KMS-11 (cell line): Measurements from ENCODE around the gene NRF1.
"Not testable (repeated sequence)": the region's sequence is repeated elsewhere in the genome, so short reads cannot be mapped to it uniquely, and the experiment has no call there.

ENCODE experiments used
- H2AFZ ChIP-seq: fragments of 200-600 bp; sonication (generic); 2 replicates; pipeline ENCODE4 v1.6.1; 2016; ENCODE audit warnings: antibody characterized with exemption, mixed run types, low read depth
- H3K27ac ChIP-seq: fragments of 200-600 bp; sonication (generic); 2 replicates; pipeline ENCODE4 v1.6.1; 2016; ENCODE audit warnings: mild to moderate bottlenecking, mixed run types
- H3K27me3 ChIP-seq: fragments of 200-600 bp; sonication (generic); 2 replicates; pipeline ENCODE4 v1.6.1; 2017; ENCODE audit warnings: mild to moderate bottlenecking, low read depth, mixed run types, moderate library complexity; ENCODE audit not compliant: insufficient read depth
- H3K36me3 ChIP-seq: fragments of 200-600 bp; sonication (generic); 2 replicates; pipeline ENCODE4 v1.6.1; 2017; ENCODE audit warnings: mild to moderate bottlenecking, mixed run types; ENCODE audit not compliant: insufficient read depth
- H3K4me1 ChIP-seq: fragments of 200-600 bp; sonication (generic); 2 replicates; pipeline ENCODE4 v1.6.1; 2016; ENCODE audit warnings: mild to moderate bottlenecking, low read depth, mixed run types; ENCODE audit not compliant: poor library complexity, severe bottlenecking
- H3K4me2 ChIP-seq: fragments of 200-600 bp; sonication (generic); 2 replicates; pipeline ENCODE4 v1.7.0; 2016; ENCODE audit warnings: mild to moderate bottlenecking, mixed run types
- H3K4me3 ChIP-seq: fragments of 200-600 bp; sonication (generic); IDR thresholded peaks from 2 replicates; pipeline ENCODE4 v1.6.1; 2017; ENCODE audit warnings: low read depth, low read length, mixed read lengths; ENCODE audit not compliant: insufficient read depth
- H3K79me2 ChIP-seq: fragments of 200-600 bp; sonication (generic); 2 replicates; pipeline ENCODE4 v1.6.1; 2016; ENCODE audit warnings: low read depth, mixed run types; ENCODE audit not compliant: insufficient read depth
- H3K9ac ChIP-seq: fragments of 200-600 bp; sonication (generic); 2 replicates; pipeline ENCODE4 v1.6.1; 2016; ENCODE audit warnings: mild to moderate bottlenecking, mixed run types
- H4K20me1 ChIP-seq: fragments of 200-600 bp; sonication (generic); 2 replicates; pipeline ENCODE4 v1.6.1; 2016; ENCODE audit warnings: mild to moderate bottlenecking, mixed run types; ENCODE audit not compliant: insufficient read depth
- CTCF ChIP-seq: fragments of 200-600 bp; sonication (generic); conservative IDR thresholded peaks from 2 replicates; pipeline ENCODE4 v1.6.1; 2017; ENCODE audit warnings: low read depth, mild to moderate bottlenecking, antibody characterized with exemption, low read length, moderate library complexity, mixed read lengths

The NRF1 gene

DNA sequence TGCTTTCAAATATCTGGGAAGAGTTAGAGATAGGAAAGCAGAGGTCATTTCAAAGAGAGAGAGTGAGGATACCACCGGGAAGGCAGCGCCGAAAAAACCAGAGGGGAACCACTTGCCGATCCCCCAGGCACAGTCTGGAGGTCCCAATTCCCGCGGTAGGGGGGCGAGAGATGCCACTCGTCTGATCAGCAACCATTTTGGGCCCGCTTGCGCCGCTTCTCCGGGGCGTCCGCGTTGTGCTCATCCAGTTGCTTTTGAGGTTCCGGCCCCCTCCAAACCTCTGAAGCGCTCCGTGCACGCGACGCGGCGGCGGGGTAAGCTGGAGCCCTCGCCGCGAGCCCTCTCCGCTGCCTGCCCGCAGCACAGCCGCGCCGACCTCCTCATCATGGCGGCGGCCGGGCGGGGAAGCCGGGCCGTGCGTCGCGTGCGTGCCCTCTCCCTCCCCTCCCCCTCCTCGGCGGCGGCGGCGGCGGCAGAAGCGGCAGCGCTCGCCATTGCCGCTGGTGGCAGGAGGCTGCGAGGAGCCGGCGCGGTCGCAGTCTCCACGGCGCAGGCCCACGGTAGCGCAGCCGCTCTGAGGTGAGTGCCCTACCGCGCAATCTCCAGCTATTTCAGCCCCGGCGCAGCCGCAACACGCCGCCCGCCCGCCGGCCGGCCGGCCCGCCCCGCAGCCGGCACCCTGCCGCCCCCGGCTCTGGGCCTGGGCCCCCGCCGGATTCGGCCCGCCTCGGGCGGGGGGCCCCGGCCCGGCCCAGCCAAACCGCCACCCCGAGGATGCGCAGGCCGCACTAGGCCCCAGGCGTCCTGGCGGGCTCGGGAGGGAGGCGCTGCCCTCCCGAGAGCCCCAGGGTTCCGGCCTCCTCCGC lies at the start of gene NRF1:
Gene NRF1, plus strand, starts transcription at position 475 of the 866 bp plus-strand sequence. CDS start 45,632 bp downstream, outside the sequence.
- no peaks in the 10 kb centered on the region for H3K27me3 ChIP-seq
- peak within 1 kb of the TSS; percentile 98 for H3K4me2 ChIP-seq
- H4K20me1 ChIP-seq: no peaks in the 10 kb centered on the region
- peak within 1 kb of the TSS; percentile 96 for H3K9ac ChIP-seq
- H3K4me3 ChIP-seq: peak within 1 kb of the TSS; percentile 31
- H3K27ac ChIP-seq: peak within 1 kb of the TSS; percentile 87
- H3K36me3 ChIP-seq: no peaks in the 10 kb centered on the region; the same call in 1 of the 2 replicates
- H2AFZ ChIP-seq: peak within 1 kb of the TSS; percentile 83
- peaks cover 67% of the 10 kb centered on the region for H3K79me2 ChIP-seq
- peaks cover 49% of the 10 kb centered on the region for H3K4me1 ChIP-seq
- no peak for TF ChIP-seq CTCF

GRCh38 chr7:129566323-129566722 lies 45.2 kb upstream of the NRF1 start:
- H3K4me1 ChIP-seq, H3K9ac ChIP-seq, H3K4me2 ChIP-seq, H2AFZ ChIP-seq, H3K79me2 ChIP-seq, H3K4me3 ChIP-seq, H3K27me3 ChIP-seq, H3K27ac ChIP-seq, H4K20me1 ChIP-seq, H3K36me3 ChIP-seq: not testable (repeated sequence)

DNA sequence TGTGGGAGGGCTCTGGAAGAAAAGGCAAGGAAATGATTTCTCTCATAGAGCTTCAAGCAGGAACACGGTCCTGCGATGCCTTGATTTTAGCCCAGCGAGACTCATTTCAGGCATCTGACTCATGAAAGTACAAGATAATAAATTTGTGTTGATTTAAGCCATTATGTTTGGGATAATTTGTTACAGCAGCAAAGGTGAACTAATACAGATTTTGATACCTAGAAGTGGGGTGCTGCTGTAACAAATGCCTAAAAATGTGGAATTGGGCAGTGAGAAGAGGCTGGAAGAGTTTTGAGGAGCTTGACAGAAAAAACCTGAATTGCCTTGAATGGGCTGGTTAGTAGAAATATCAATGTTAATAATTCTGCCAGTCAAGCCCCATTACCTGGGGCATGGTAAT lies 44.1 kb upstream of the NRF1 start:
- H3K27ac ChIP-seq: no peak overlapping the region
- H3K4me2 ChIP-seq: no peak overlapping the region
- no peaks in the 10 kb centered on the region for H3K4me1 ChIP-seq
- H4K20me1 ChIP-seq: no peaks in the 10 kb centered on the region
- H3K79me2 ChIP-seq: no peaks in the 10 kb centered on the region
- no peak overlapping the region for H2AFZ ChIP-seq
- no peak for TF ChIP-seq CTCF
- no peaks in the 10 kb centered on the region for H3K36me3 ChIP-seq
- H3K9ac ChIP-seq: no peak overlapping the region
- no peaks in the 10 kb centered on the region for H3K27me3 ChIP-seq
- no peak overlapping the region for H3K4me3 ChIP-seq

DNA sequence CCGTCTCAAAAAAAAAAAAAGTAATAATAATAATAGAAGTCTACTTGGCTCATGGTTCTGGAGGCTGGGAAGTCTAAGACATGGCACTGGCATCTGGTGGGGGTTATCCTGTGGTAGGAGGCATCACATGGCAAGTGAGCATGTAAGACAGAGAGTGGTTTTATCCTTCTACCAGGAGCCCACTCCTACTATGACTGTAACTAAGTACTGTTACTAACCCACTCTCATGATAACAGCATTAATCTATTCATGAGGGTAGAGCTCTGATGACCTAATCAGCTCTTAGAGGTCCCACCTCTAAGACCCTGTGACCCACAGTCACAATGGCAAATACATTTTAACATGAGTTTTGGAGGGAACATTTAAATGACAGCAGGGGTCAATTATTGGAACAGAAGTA lies 43.3 kb upstream of the NRF1 start:
- Histone ChIP-seq H3K4me3 (no peak overlapping the region), H3K36me3 (no peaks in the 10 kb centered on the region), H3K4me2 (no peak overlapping the region), H2AFZ (no peak overlapping the region), H3K27me3 (no peaks in the 10 kb centered on the region), H4K20me1 (no peaks in the 10 kb centered on the region), H3K4me1 (no peaks in the 10 kb centered on the region), H3K27ac (no peak overlapping the region), H3K9ac (no peak overlapping the region), H3K79me2 (no peaks in the 10 kb centered on the region)
- TF ChIP-seq CTCF: no peak

DNA sequence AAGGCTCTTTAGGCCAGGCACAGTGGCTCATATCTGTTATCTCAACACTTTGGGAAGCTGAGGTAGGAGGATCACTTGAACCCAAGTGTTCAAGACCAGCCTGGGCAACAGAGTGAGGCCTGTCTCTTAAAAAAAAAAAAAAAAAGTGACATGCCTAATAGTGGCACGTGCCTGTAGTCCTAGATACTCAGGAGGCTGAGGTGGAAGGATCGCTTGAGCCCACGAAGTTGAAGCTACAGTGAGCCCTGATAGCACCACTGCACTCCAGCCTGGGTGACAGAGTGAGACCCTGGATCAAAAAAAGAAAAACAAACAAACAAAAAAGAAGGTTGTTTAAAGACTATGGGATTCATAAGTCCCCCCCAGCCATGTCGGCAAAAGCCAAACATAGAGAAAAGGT lies 42.2 kb upstream of the NRF1 start:
- Histone ChIP-seq H3K79me2 (no peaks in the 10 kb centered on the region), H3K4me3 (no peak overlapping the region), H3K9ac (no peak overlapping the region), H4K20me1 (no peaks in the 10 kb centered on the region), H3K27ac (no peak overlapping the region), H3K4me2 (no peak overlapping the region), H3K27me3 (no peaks in the 10 kb centered on the region), H3K4me1 (no peaks in the 10 kb centered on the region), H2AFZ (no peak overlapping the region), H3K36me3 (no peaks in the 10 kb centered on the region)
- no peak for TF ChIP-seq CTCF
